ENCODE results near the gene GCA. TPM values are rescaled to one million over a fixed set of nuclear protein-coding genes. Genes with fewer than 3 reads are reported as not detected.
A peak's percentile ranks its signal among the peaks of the same experiment; 100 is the strongest.

Gene GCA, protein sequence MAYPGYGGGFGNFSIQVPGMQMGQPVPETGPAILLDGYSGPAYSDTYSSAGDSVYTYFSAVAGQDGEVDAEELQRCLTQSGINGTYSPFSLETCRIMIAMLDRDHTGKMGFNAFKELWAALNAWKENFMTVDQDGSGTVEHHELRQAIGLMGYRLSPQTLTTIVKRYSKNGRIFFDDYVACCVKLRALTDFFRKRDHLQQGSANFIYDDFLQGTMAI
- 10 to 100 TPM; 17.5 to 18.4 TPM for total RNA-seq
- long read RNA-seq, transcript GCA-204 (8 exons, 1,992 nt): major isoform, 9 of 11 reads
- long read RNA-seq, partial matches to known transcripts: 0 of 11 reads
- long read RNA-seq, other reads (novel, unspliced or antisense): 2 of 11 reads

GRCh38 chr2:162343824-162344616 is at the start of gene GCA:
TSS of gene GCA (plus strand) at chr2:162344132. CDS start at chr2:162344249, 117 bp downstream.
- DNase-seq (peak; percentile 98), ATAC-seq (peak; percentile 100)
- intact Hi-C loops (cut with DNase I): no loop called here

- intact Hi-C loops (cut with DNase I): loop anchor here (5.0 to 10.0 kb wide), 2 partner anchors 73 to 140 kb away; partner anchors contain the start of gene GCG (in 1 of the 2)
- ATAC-seq: no peak
- no peak for DNase-seq
Observed at GRCh38 chr2:162295009-162295408, 48.9 kb upstream of the GCA start.

GRCh38 chr2:162297925-162298552 is 45.9 kb upstream of the GCA start:
- ATAC-seq (peak; percentile 23 to 56), DNase-seq (peak; percentile 34)
- intact Hi-C loops (cut with DNase I): loop anchor here (1.0 to 10.0 kb wide), 3 partner anchors 76 to 143 kb away; partner anchors contain the start of gene GCG (in 1 of the 2)

DNA sequence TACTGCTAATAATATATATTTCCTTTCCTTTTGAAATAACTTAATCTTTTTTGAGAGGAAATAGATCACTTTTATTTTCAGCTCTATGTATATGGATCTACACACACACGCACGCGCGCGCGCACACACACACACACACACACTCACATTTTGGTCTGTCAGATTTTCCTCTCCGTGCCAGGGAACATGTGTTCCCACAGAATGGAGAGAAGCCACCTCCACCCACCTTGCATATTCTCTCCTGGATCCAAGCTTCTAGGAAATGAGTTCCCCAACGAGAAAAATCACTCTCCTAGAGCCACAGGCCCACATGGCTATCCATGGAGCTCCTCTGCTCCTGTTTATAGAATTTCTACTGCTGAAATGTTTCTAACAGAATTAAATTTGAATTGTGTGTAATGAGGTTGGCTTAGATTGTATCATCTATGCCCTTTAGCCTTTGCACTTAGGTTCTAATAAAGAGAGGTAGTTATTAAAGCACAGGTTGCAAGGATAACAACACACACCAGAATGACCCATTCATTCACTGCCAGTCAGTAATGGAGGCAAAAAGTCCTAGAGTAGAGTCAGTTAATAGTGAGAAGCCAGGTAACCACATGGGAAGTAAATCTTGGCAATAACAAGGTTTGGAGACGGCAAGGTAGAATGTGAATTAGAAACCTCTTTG is 45.1 kb upstream of the GCA start:
- DNase-seq (no peak), ATAC-seq (no peak)
- intact Hi-C loops (cut with DNase I): loop anchor here (1.0 to 10.0 kb wide), 3 partner anchors 77 to 144 kb away; partner anchors contain the start of gene GCG (in 1 of the 2)

- DNase-seq: no peak
- intact Hi-C loops (cut with DNase I): no loop called here
- ATAC-seq: no peak
Observed at GRCh38 chr2:162300266-162300665, 43.7 kb upstream of the GCA start.

GRCh38 chr2:162301151-162301804 is 42.7 kb upstream of the GCA start:
- intact Hi-C loops (cut with DNase I): no loop called here
- DNase-seq (peak; percentile 39), ATAC-seq (peak; percentile 55 to 63)

DNA sequence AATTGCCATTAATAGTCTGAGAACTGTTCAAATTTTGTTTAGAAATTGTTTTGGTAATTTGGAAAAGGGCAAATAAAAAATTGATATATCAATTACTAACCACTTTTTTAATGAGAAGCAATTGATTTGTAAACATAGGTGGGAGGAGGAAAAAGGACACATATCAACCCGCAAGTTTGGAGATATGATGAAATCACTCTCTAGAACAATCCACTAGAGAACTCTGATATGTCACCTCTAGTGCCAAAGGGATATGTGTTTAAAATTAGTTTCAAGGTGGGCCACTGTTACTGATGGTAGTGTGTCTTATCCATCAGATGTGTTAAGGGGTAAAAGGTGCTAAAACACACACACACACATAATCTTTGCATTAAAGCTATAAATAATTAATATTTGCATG is 42.1 kb upstream of the GCA start:
- intact Hi-C loops (cut with DNase I): no loop called here
- DNase-seq (no peak), ATAC-seq (no peak)

DNA sequence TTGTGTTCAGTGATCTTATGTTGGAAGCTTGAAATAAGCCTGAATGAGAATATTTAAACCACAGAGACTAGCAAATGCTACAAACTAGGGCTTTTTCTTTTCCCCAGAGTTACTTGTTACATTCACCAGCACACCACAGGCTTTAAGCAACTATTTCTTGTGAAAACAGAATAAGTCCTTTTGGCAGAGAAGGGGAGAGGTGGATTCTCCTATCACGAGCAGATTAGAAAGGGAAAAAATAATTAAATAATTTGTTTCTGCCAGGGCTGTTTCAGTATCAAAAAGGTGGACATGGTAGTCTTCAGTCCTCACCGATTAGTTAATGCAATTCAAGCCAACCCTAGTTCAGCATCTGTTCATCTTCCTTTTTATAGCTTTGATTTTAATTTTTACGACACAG is 38.0 kb upstream of the GCA start:
- DNase-seq (no peak), ATAC-seq (no peak)
- intact Hi-C loops (cut with DNase I): no loop called here

- no peak for ATAC-seq
- intact Hi-C loops (cut with DNase I): no loop called here
- no peak for DNase-seq
Observed at GRCh38 chr2:162308747-162309503, 35.0 kb upstream of the GCA start.

DNA sequence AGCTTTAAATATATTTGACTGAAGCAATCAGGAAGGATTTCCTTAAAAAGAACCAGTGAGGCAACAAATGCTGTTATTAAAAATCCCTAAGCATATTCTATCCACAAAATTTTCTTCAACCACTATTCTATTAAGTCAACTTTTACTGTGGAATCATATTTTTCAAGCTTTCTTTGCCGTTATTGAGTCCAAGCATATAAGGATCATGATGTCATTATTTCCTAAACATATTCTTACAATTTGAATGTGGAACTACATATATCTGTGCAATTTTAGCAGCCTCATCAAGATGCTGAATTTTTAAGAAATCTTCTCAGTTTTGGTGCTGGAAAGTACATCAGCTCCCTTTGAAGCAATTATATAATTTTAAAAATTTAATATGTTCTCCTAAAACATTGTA is 31.1 kb upstream of the GCA start:
- ATAC-seq (no peak), DNase-seq (no peak)
- intact Hi-C loops (cut with DNase I): no loop called here

DNA sequence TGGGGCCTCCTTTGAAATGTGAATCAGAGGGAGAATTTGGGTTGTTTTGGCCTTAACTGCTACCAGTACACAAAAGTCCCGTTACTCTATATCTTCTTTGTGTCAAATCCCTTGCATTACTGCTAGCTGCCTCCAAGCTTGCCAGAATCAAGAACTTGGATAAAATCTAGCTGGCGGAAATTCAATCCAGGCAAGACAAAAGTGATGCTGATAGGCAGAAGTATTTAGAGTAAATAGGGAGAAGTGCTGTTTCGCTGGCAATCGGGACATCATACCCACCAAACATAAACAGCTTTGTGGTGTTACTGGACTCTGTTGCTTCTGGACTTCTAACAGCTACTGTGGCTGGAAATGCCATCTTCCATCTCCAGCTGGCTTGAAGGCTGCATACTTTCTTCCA is 28.0 kb upstream of the GCA start:
- intact Hi-C loops (cut with DNase I): no loop called here
- DNase-seq (no peak), ATAC-seq (no peak)

- intact Hi-C loops (cut with DNase I): no loop called here
- DNase-seq (no peak), ATAC-seq (no peak)
Observed at GRCh38 chr2:162316590-162316989, 27.3 kb upstream of the GCA start.

DNA sequence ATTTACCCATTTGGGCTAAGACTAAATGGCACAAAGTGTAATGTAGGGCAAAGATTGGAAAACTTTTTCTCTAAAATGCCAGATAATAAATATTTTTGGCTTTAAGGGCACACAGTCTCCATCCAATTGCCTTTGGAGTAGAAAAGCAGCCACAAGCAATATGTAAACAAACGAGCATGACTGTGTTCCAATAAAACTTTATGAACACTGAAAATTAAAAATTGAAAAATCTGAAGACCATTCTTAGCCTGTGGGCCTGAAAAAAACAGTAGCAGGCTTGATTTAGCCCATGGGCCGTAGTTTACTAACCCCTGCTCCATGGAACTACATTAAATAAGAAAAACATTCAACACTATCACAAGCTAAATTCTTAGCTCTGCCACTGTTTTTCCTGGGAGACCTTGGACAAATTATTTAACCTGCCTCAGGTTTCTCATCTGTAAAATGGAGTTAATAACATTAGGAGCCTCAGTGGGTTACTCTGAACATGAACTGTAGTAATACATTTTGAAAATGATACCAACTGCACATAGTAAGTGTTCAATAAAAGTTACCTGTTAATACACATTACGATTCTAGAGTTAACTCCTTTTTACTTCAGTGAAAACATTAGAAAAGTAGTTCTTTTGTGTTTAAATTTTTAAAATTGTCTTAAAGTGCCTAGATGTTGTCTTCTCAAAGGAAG is 26.7 kb upstream of the GCA start:
- ATAC-seq (no peak), DNase-seq (no peak)
- intact Hi-C loops (cut with DNase I): no loop called here

DNA sequence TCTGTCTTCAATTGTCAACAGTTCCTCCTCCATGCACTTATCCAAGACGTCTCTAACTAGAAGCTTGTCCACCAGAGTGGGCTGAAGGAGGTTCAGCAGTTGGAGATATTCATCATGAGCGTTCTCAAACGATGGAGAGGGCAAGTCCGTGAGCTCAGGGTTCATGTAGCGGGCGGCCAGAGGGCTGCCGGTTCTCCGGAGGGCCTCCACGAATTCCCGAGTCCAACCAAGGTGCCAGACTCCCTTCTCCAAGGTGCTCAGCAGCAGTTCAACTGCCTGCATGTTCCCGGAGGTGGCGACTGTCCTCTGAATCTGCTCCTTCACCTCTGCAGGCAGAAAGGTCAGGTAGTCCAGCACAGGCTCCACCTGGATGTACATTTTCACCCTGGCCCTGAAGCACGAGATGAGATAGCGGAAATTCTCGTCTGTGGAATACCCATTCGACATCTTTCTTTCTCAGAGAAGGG is 26.0 kb upstream of the GCA start:
- intact Hi-C loops (cut with DNase I): no loop called here
- ATAC-seq (peak; percentile 32 to 45), DNase-seq (peak; percentile 27)

DNA sequence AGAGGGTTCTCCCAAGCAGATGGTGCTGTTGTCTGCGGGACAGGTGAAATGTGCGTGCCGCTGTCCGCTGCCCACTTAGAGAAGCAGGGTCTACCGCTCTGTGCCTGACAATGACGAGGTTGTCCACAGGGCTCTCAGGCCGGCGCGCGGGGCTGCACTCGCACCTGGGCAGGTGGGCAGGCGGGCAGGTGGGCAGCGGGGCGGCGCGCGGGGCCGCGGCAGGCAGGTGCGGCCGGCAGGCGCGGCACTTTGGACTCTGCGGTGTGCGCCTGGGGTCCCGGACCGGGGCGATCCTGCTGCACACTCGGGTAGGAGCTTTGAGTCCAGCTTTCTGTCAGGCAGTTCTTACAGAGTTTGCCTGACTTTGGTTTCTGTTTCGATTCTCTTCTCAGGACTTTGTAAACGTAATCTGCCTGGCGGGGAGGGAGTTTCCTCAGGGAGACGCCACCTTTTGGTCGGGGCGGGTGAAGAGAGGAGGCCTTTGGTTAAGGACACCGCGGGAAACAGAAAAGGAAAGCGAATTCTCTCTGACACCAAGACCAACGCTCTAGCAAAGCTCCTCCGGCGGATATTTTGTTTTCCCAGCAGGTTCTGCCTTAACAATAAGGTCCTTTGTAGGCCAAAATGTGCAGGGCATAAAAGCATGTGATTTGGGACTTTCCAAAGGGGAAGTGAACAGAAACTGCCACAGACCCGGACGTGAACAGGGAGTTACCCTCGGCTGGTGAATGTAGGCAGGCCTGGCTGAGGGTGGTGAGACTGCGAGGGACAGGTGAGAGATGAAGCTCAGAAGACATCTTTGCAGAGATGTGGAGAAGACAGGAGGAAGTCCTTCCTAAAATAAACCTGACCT is 25.4 kb upstream of the GCA start, which contains the start of gene IFIH1:
IFIH1 (minus strand) TSS at position 357 of the 853 bp plus-strand sequence. CDS start 377 bp downstream, outside the sequence.
- peak; percentile 96 to 97 for ATAC-seq
- intact Hi-C loops (cut with DNase I): no loop called here

DNA sequence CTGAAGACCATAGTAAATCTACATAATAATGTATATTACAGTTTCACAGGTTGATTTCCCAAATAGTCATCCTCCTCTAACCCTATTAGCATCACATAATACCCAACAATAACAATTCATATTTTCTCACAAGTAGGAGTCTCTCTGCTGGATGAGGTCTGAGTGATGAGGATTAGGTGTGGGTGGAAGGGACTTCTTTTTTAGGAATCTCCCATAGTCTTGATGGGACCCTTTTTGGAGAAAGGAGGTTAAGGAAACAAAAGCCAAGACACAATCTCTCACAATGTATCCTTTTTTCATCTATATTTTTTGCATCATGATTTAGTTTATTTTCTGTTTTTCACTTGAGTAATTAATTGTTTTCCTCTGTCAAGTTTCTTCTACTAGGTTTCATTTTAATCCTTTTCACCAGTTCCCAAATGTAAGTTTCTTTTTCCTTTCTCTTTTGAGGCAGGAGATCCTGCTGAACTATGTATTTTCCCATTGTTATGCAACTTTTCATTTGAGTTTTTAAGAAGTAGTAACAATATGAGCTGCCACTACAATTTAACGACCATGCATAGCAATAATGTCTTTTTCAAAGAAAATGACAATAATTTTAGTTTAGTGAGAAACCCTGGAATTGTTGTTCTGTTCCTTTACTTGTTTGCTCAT is 22.9 kb upstream of the GCA start:
- intact Hi-C loops (cut with DNase I): no loop called here
- ATAC-seq: no peak
- no peak for DNase-seq

More for the DNA sequence above, 25.4 kb upstream of the GCA start, which contains the start of gene IFIH1:
- DNase-seq: peak; percentile 86

All from left cardiac atrium (tissue), 4 donors.